Activated CD4-positive, alpha-beta T cell treated with anti-CD3 and anti-CD28 coated beads, Interleukin-2, amount 50 U/mL, for 1 hour (primary cell): ENCODE measurements around the gene SHB.

Experiments used
- DNase-seq: peaks from one replicate; pipeline ENCODE4 v3.0.0-alpha.2; 2020

SHB gene

DNA sequence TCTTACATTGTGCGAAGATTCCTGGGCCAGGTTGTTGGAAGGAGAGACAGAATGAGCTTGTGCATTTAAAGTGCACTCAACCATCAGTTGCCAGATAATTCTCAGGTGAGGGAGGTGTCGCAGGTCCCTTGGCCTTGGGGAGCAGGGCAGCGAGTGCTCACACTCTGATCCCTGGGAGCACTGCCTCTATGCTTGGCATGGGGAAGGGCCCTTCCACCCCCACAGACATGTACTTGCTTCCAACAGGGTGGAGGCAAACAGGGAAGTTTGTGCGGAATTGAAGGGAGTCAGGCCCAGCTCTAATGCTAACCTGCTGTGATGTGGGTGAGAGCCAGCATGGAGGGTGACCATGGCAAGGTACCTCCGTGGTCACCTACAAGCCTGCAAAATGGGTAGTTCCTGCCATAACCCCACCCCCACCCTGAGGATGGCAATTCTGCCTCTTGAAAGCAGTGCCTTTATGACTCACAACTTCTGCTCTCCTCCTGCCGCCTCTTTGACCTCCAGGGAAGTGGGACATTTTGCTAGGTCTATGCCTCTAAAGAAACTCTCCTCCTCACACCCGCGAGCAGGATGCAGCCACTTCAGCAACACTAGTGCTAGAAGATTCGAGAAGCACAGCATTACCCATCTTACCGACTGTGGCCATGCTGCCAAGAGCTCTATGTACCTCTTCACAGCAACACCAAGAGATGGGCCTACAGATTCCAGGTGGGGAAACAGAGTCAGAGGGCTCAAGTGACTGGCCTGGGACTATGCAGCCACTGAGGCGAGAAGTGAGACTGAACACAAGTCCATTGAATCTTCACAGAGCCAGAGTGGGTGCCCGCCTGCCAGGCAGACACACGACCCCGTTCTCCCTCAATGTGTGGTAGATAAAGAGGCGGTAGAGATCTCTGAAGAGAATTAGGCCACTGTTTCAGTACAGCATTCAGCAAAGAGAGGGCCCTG lies 143.0 kb downstream of the SHB start:
- DNase-seq = no peak

DNA sequence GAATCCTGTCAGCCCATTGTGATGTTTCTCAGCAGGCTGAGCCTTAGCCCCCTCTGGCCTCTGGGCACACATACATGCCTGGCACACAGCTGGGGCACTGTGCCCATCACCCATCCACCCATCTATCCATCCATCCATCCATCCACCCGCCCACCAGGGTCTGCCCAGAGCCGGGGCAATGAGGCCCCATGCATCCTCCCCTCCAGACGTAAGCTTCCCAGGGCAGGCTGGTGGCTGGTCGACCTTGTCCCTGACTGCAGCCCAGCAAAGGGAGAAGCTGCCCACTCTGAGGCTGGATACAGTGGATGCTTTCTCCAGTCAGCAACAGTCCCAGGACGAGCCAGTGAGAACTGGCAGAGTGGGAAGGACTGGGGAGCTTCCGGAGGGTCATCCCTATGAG lies 144.0 kb downstream of the SHB start:
- DNase-seq = no peak

DNA sequence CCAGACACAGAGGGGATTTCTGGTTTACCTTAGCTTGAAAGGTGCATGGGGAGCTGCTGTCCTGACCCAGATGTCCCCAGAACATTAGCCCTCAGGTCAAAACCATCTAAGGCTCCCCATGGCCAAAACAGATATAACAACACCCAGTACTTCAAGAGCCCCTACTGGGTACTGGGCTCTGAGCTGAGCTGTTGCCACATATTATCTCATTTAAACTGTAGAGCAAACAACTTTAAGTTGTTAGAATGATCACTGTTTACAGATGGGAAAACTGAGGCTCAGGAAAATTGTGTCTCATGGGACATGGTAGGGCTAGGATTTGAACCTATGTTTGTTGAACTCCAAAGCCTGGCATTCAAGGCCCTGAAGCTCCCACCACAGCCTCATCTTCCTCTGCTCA lies 144.5 kb downstream of the SHB start:
- no peak for DNase-seq

- no peak for DNase-seq
Observed at GRCh38 chr9:37923796-37924427, 145.1 kb downstream of the SHB start.

DNA sequence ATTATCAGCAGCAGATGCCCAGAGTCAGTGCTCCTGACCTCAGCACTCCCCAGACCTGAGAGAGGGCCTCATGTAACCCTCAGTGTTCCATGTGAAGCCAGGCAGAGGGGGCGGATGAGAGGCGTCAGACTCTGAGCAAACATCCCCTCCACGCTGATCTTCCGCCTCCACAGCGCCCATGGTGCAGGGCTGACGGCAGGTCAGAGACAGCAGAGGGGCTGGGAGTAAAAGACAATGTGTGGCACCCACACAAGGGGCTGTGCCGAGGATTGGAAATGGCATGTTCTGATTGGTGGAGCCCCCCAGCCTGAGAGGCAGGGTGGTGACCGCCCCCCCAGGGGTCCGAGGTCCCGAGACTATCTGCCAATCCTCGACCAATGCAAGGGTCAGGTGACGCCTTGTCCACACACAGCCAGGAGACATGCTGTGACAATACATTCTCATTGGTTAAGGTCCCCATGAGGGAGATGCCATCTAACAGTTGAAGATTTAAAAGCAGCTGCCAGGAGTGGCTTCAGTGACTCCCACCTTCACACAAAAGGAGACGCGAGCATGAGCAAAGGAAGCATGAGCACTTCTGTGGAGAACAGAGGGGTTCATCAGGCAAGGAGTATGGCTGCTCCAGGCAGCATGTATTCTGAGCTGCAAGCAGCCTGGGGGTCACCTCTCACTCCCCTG lies 145.8 kb downstream of the SHB start:
- DNase-seq = no peak

- no peak for DNase-seq
Observed at GRCh38 chr9:37922363-37923117, 146.5 kb downstream of the SHB start.

DNA sequence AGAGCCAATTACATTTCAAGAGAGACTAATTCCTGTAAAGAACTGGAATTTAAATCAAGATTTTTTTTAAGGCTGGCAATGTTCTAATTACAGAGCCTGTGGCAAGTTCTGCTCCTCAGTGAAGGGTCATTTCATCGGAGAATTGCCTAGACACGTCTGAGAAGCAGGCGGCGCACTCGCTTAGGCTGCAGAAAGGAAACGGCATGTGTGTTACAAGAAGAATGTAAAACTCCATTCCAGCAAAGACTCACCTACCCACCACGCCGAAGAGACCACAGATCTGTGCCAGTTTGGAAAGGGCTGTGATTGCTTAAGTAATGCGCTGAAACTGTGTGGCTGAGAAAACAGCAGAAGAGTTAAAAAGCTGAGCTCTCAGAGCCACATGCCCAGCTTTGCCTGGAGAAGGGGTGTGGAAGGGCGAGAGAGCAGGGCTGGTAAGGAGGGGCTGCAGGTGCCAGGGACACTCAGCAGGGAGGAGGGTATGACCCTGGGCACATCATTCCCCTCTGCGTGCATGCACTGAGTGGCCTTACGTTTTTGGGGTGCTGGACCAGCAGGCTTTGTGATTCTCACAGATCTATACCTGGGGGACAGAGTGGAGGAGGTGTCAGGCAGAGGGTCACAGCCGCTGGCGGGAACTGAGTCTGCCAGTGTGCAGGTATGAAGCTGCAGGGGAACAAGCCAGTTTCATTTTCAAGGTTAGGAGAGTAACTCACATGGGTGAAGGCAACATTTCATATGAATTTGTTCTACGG lies 147.3 kb downstream of the SHB start:
- no peak for DNase-seq

GRCh38 chr9:37921168-37921510 lies 147.9 kb downstream of the SHB start:
- DNase-seq = no peak

DNA sequence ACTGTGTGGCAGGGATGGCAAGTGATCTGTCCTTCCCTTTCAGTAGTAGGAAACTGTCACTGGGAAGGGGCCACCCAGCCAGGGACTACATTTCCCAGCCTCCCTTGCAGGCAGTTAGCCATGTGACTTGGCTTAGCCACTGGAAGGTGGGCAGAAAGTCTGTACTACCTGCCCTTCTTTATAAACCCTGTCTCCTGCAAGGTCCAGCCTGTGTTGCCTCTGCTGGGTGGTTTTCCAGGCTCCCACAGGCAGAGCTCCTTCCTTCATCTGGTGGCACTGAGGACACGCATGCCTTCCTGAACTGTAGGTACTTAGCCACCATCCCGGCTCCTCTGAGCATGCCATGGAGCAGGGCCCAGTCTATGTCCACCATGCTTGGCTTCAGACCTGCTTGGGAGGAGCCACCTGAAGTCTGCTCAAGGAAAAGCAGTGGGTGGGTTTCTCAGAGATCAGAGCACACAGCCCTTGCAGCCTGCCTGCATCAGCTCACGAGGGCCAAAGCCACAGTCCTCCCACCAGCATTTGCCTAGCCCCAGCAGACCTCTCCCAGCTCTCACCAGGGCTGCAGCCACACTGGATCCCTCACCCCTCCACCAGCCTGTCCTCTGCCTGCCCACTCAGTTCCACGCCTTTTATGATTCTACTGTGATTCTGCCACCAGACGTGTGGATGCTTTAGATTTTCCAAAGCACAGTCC lies 148.4 kb downstream of the SHB start:
- DNase-seq = no peak

DNA sequence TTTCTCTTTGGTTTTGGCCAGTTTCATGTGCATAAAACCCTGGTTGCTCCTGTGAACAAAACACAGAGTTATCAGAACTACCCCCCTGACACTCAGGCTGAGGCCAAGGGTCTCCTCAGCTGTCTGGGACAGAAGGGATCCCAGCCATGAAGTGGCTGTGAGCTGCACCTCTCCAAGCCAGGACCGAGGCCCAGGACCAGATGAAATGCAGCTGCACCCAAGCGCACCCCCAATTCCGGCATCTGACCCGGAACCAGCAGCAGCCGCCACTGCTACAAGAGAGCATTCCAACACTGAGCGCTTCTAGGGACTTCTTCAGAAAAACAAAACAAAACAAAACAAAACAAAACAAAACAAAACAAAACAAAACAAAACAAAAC lies 149.1 kb downstream of the SHB start:
- DNase-seq = no peak

- DNase-seq = no peak
Observed at GRCh38 chr9:37919246-37919955, 149.6 kb downstream of the SHB start.

DNA sequence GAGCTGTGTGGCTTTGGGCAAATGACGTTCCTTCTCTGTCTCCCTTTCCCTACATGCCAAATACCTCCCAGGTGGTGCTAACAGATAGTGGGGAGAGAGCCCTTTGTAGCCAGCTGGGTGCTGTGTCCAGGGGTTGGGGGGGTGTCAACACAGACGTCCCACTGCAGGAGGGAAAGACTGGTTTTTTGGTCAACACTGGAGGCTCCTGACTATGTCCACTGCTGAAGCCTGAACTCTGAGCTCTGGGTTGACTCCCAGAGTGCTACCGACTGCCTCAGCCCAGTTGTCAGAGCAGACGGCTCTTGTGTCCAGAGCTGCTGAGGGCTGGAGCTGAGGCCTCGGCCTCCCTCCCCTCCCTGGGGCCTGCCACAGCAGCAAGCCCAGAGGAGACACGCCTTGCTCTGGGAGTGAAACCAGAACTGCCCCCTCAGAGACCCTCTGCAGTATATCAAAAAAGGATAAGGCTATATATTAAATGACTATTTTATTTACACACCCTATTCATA lies 150.3 kb downstream of the SHB start:
- DNase-seq = no peak

DNA sequence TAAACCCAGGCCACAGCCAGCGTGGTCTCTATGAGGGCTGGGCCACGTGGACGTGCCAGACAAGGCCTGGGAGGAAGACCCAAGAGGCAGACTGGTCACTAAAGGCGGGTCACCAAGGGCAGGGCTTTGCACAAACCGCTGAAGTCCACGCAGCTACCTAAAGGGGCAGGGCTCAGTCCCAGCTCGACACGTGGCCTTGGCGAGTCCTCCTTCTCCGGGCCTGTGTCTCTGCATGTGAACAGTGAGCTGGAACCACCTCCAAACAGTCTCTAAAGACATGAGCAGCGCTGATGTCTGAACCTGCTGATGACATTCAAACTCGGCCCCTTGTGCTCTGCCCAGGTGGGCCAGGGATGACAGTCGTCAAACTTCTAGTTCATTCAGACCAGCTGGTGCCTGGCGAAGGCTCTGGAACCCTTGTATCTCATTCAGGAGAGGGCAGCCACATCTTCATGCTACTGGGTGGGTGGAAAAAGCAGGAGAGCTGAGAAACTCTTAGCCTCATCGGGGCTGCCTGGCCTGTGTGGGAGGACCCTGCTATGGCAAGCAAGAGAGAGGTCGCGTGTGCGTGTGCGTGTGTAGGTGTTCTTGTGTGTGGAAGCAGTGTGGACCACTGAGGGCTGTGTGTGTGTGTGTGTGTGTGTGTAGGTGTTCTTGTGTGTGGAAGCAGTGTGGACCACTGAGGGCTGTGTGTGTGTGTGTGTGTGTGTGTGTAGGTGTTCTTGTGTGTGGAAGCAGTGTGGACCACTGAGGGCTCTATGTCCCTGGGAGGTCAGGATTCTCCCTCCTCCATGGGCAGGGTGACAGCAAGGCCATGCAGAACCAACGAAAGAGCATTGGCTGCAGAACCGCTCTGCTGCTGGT lies 151.0 kb downstream of the SHB start:
- DNase-seq = no peak

GRCh38 chr9:37917313-37917731 lies 151.7 kb downstream of the SHB start:
- no peak for DNase-seq

GRCh38 chr9:37916471-37917312 lies 152.3 kb downstream of the SHB start:
- no peak for DNase-seq

GRCh38 chr9:37915911-37916470 lies 153.0 kb downstream of the SHB start:
- DNase-seq = no peak

- DNase-seq = no peak
Observed at GRCh38 chr9:37914701-37915358, 154.2 kb downstream of the SHB start.

DNA sequence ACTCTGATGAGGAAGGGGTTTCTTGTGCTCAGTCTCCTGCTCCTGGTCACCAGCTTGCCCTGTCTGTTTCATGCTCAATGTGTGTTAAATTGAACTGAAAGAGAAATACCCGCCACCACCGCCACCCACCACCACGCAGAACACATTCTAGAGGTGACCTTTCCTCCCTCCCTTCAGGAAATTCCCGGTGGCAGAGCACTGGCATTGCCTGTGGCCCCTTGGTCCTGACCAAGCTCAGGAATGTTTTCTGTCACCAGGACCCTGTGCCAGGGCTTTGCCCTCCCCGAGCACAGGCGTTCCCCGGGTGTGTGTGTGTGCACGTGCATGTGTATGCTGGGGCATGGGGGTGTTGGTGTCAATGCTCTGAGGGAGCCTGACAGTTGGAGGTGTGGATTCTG lies 154.9 kb downstream of the SHB start:
- no peak for DNase-seq
